NCI-H2196 (cell line): ENCODE results near the gene HIVEP1.

Experiments
- DNase-seq: peaks from one replicate; lab custom pipeline; 2025; ENCODE audit not compliant: unreplicated experiment; lab: John Stamatoyannopoulos, UW

The HIVEP1 gene

GRCh38 chr6:11992086-11992485 is 20.0 kb upstream of the HIVEP1 start:
- no peak for DNase-seq

- DNase-seq = no peak
Observed at GRCh38 chr6:11994875-11995461, 17.1 kb upstream of the HIVEP1 start.

- no peak for DNase-seq
Observed at GRCh38 chr6:11996751-11997150, 15.4 kb upstream of the HIVEP1 start.

GRCh38 chr6:11999246-11999645 is 12.9 kb upstream of the HIVEP1 start:
- DNase-seq = no peak

- DNase-seq = no peak
Observed at GRCh38 chr6:12000174-12000573, 11.9 kb upstream of the HIVEP1 start.

GRCh38 chr6:12001004-12001705 is 11.0 kb upstream of the HIVEP1 start:
- DNase-seq = no peak

GRCh38 chr6:12001706-12002435 is 10.2 kb upstream of the HIVEP1 start:
- DNase-seq = no peak

- no peak for DNase-seq
Observed at GRCh38 chr6:12007473-12007872, 4.6 kb upstream of the HIVEP1 start.

- no peak for DNase-seq
Observed at GRCh38 chr6:12007887-12008286, 4.2 kb upstream of the HIVEP1 start.

GRCh38 chr6:12008366-12009179 is 3.5 kb upstream of the HIVEP1 start:
- peak; percentile 69 for DNase-seq

GRCh38 chr6:12009180-12009685 is 2.9 kb upstream of the HIVEP1 start:
- DNase-seq = no peak

GRCh38 chr6:12009876-12010634 is 2.1 kb upstream of the HIVEP1 start:
- no peak for DNase-seq

- peak; percentile 59 for DNase-seq
Observed at GRCh38 chr6:12010635-12011275, 1.4 kb upstream of the HIVEP1 start.

GRCh38 chr6:12011276-12012037 is 655 bp upstream of the HIVEP1 start:
- peak; percentile 92 for DNase-seq

- peak; percentile 62 for DNase-seq
Observed at GRCh38 chr6:12012558-12013306, 620 bp downstream of the HIVEP1 start.

- no peak for DNase-seq
Observed at GRCh38 chr6:12013307-12013719, 1.2 kb downstream of the HIVEP1 start.

- no peak for DNase-seq
Observed at GRCh38 chr6:12014027-12014872, 2.1 kb downstream of the HIVEP1 start.

GRCh38 chr6:12014873-12015149 is 2.7 kb downstream of the HIVEP1 start:
- no peak for DNase-seq
